Tibial nerve (tissue), 3 donors: ENCODE results near the gene TRIM60.

Experiments used
- POLR2A ChIP-seq, 2 donors: fragments of 450-650 bp; IDR thresholded peaks; one replicate each; pipeline ENCODE4 v1.6.1; 2017; ENCODE audit warnings: antibody characterized with exemption in 2 of 2, mild to moderate bottlenecking in 2 of 2, moderate library complexity in 2 of 2
- TF ChIP-seq, protein P1 (sequence below), 5 experiments: fragments of 200-600 bp in 3 of 5; fragments of 450-650 bp in 2 of 5; sonication (generic) in 3 of 5; IDR thresholded peaks; one replicate each; pipeline ENCODE4 v1.5.1; 2016 to 2019; ENCODE audit warnings: antibody characterized with exemption in 5 of 5, mild to moderate bottlenecking in 3 of 5, moderate library complexity in 2 of 5

GRCh38 chr4:165053645-165054044, 21.8 kb downstream of the TRIM60 start, which contains the start of gene TRIM75:
- TF ChIP-seq, protein P1, sequence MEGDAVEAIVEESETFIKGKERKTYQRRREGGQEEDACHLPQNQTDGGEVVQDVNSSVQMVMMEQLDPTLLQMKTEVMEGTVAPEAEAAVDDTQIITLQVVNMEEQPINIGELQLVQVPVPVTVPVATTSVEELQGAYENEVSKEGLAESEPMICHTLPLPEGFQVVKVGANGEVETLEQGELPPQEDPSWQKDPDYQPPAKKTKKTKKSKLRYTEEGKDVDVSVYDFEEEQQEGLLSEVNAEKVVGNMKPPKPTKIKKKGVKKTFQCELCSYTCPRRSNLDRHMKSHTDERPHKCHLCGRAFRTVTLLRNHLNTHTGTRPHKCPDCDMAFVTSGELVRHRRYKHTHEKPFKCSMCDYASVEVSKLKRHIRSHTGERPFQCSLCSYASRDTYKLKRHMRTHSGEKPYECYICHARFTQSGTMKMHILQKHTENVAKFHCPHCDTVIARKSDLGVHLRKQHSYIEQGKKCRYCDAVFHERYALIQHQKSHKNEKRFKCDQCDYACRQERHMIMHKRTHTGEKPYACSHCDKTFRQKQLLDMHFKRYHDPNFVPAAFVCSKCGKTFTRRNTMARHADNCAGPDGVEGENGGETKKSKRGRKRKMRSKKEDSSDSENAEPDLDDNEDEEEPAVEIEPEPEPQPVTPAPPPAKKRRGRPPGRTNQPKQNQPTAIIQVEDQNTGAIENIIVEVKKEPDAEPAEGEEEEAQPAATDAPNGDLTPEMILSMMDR (IDR thresholded peaks at IDR 0.05), result no peak
- no peak for TF ChIP-seq POLR2A (IDR thresholded peaks at IDR 0.05)
